Activated gamma-delta T cell treated with Interleukin-2 at 50 U/mL for 16 hours (primary cell): ENCODE measurements around the gene DEFB128.
"Not testable (repeated sequence)": the region's sequence is repeated elsewhere in the genome, so short reads cannot be mapped to it uniquely, and the experiment has no call there.

ENCODE experiments used
- DNase-seq: peaks from one replicate; pipeline ENCODE4 v3.0.0-alpha.2; 2020

Gene DEFB128

GRCh38 chr20:189611-190010, at the start of gene DEFB128:
TSS of gene DEFB128 (minus strand) at chr20:189711. CDS start at chr20:189623, 88 bp downstream.
- DNase-seq = no peak

- DNase-seq = no peak
Observed at GRCh38 chr20:237929-238328, 48.4 kb upstream of the DEFB128 start.

GRCh38 chr20:237489-237888, 48.0 kb upstream of the DEFB128 start:
- DNase-seq = no peak

GRCh38 chr20:235891-236290, 46.4 kb upstream of the DEFB128 start:
- no peak for DNase-seq

- DNase-seq = no peak
Observed at GRCh38 chr20:227439-228105, 38.1 kb upstream of the DEFB128 start.

- no peak for DNase-seq
Observed at GRCh38 chr20:226958-227357, 37.4 kb upstream of the DEFB128 start, which contains the start of gene DEFB129. TSS of gene DEFB129 (plus strand) at chr20:227258. CDS start at chr20:227289, 31 bp downstream.

GRCh38 chr20:225879-226278, 36.4 kb upstream of the DEFB128 start:
- DNase-seq = not testable (repeated sequence)

GRCh38 chr20:221258-221830, 31.8 kb upstream of the DEFB128 start:
- DNase-seq = no peak

- no peak for DNase-seq
Observed at GRCh38 chr20:219290-220115, 30.0 kb upstream of the DEFB128 start.

- DNase-seq = no peak
Observed at GRCh38 chr20:217266-217665, 27.8 kb upstream of the DEFB128 start.

GRCh38 chr20:215796-216195, 26.3 kb upstream of the DEFB128 start:
- DNase-seq = no peak

GRCh38 chr20:214383-214782, 24.9 kb upstream of the DEFB128 start:
- no peak for DNase-seq

GRCh38 chr20:210809-211502, 21.4 kb upstream of the DEFB128 start:
- no peak for DNase-seq

GRCh38 chr20:208942-209566, 19.5 kb upstream of the DEFB128 start:
- no peak for DNase-seq

GRCh38 chr20:203630-204029, 14.1 kb upstream of the DEFB128 start:
- DNase-seq = not testable (repeated sequence)

GRCh38 chr20:199996-200395, 10.5 kb upstream of the DEFB128 start:
- no peak for DNase-seq

- no peak for DNase-seq
Observed at GRCh38 chr20:198225-198624, 8.7 kb upstream of the DEFB128 start.

- no peak for DNase-seq
Observed at GRCh38 chr20:187733-188132, 1.8 kb downstream of the DEFB128 start.

- DNase-seq = no peak
Observed at GRCh38 chr20:184288-184687, 5.2 kb downstream of the DEFB128 start.

GRCh38 chr20:168876-169275, 20.6 kb downstream of the DEFB128 start:
- DNase-seq = no peak

- no peak for DNase-seq
Observed at GRCh38 chr20:164618-165017, 24.9 kb downstream of the DEFB128 start.

GRCh38 chr20:157154-157553, 32.4 kb downstream of the DEFB128 start, which contains the start of gene DEFB127:
TSS of gene DEFB127 (plus strand) at chr20:157454. CDS start at chr20:157545, 91 bp downstream.
- no peak for DNase-seq

- DNase-seq = no peak
Observed at GRCh38 chr20:152131-152530, 37.4 kb downstream of the DEFB128 start.
